ENCODE results near the gene PEX5L.

PEX5L gene

DNA sequence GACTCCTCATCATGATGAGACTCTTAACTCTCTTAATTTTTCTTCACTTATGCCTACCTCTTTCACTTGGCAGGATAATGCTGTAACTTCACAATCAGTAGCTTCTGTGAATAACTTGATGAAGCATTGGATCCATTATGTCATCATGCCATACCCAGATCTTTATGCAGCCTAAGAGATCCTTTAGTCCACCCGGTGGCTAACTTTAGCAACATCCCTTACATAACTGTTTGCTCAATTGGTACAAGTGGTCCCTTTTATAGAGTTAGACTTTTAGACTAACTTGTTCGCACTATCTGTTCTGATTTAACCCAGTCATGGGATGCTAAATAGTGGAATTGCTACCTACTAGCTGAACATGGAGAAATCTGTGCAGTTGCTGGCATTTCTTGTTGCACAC is 199.4 kb downstream of the PEX5L start:
- no peak overlapping the region for H3K4me3 ChIP-seq (replicated peaks; ENCODE audit: low read depth, low read length)
- TF ChIP-seq, protein P1, sequence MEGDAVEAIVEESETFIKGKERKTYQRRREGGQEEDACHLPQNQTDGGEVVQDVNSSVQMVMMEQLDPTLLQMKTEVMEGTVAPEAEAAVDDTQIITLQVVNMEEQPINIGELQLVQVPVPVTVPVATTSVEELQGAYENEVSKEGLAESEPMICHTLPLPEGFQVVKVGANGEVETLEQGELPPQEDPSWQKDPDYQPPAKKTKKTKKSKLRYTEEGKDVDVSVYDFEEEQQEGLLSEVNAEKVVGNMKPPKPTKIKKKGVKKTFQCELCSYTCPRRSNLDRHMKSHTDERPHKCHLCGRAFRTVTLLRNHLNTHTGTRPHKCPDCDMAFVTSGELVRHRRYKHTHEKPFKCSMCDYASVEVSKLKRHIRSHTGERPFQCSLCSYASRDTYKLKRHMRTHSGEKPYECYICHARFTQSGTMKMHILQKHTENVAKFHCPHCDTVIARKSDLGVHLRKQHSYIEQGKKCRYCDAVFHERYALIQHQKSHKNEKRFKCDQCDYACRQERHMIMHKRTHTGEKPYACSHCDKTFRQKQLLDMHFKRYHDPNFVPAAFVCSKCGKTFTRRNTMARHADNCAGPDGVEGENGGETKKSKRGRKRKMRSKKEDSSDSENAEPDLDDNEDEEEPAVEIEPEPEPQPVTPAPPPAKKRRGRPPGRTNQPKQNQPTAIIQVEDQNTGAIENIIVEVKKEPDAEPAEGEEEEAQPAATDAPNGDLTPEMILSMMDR (IDR thresholded peaks at IDR 0.05; ENCODE audit: low read length, missing control alignments) = peak; percentile 18
- peak; percentile 35 for DNase-seq (ENCODE audit: low read depth)

DNA sequence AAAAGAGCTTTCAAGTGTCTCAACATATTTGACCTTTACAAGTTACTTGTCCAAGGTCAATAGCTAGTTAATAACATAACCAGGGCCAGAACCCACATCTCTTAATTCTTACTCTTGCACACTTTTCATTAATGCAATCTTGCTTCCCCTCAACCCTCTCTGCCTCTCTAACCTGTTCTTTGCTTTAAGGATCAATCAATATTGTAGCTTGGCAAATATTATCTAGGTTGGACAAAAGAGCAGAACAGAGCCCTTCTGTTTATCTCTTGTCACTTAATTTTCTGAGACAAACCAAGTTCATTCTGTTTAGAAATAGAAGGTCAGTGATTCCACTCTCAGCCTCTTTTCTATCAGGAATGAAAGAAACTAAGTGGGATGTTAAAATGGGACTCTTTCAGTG is 203.4 kb downstream of the PEX5L start:
- TF ChIP-seq, protein P1 (IDR thresholded peaks at IDR 0.05; ENCODE audit: low read length, missing control alignments) = no peak
- DNase-seq (ENCODE audit: low read depth) = no peak

DNA sequence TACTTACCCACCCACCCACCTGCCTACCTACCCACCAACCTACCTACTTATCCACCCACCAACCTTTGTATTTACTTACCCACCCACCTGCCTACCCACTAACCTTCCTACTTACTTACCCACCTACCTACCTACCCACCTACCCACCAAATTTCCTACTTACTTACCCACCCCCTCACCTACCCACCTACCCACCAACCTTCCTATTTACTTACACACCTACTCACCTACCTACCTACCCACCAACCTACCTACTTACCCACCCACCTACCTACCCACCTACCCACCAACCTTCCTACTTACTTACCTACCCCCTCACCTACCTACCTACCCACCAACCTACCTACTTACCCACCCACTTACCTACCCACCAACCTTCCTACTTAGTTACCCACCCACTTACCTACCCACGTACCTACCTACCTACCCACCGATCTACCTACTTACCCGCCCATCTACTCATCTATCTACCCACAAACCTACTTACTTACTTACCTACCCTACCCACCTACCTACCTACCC is 204.3 kb downstream of the PEX5L start:
- no peak for DNase-seq (ENCODE audit: low read depth)
- TF ChIP-seq, protein P1 (IDR thresholded peaks at IDR 0.05; ENCODE audit: low read length, missing control alignments) = no peak
- H3K4me3 ChIP-seq (replicated peaks; ENCODE audit: low read depth, low read length) = no peak overlapping the region

More for the DNA sequence above, 203.4 kb downstream of the PEX5L start:
- no peak overlapping the region for H3K4me3 ChIP-seq (replicated peaks; ENCODE audit: low read depth, low read length)

GRCh38 chr3:179829401-179829800 is 207.3 kb downstream of the PEX5L start:
- DNase-seq (ENCODE audit: low read depth) = no peak
- H3K4me3 ChIP-seq (replicated peaks; ENCODE audit: low read depth, low read length) = no peak overlapping the region
- TF ChIP-seq, protein P1 (IDR thresholded peaks at IDR 0.05; ENCODE audit: low read length, missing control alignments) = no peak

- DNase-seq (ENCODE audit: low read depth) = no peak
- TF ChIP-seq, protein P1 (IDR thresholded peaks at IDR 0.05; ENCODE audit: low read length, missing control alignments) = no peak
- no peak overlapping the region for H3K4me3 ChIP-seq (replicated peaks; ENCODE audit: low read depth, low read length)
Measured at GRCh38 chr3:179828738-179829137, 208.0 kb downstream of the PEX5L start.

- no peak for DNase-seq (ENCODE audit: low read depth)
- TF ChIP-seq, protein P1 (IDR thresholded peaks at IDR 0.05; ENCODE audit: low read length, missing control alignments) = no peak
- H3K4me3 ChIP-seq (replicated peaks; ENCODE audit: low read depth, low read length) = no peak overlapping the region
Measured at GRCh38 chr3:179826247-179826637, 210.5 kb downstream of the PEX5L start.

- TF ChIP-seq, protein P1 (IDR thresholded peaks at IDR 0.05; ENCODE audit: low read length, missing control alignments) = no peak
- no peak overlapping the region for H3K4me3 ChIP-seq (replicated peaks; ENCODE audit: low read depth, low read length)
- no peak for DNase-seq (ENCODE audit: low read depth)
Measured at GRCh38 chr3:179825527-179826246, 211.1 kb downstream of the PEX5L start.
